ENCODE data around the gene LASP1.

Gene LASP1

DNA sequence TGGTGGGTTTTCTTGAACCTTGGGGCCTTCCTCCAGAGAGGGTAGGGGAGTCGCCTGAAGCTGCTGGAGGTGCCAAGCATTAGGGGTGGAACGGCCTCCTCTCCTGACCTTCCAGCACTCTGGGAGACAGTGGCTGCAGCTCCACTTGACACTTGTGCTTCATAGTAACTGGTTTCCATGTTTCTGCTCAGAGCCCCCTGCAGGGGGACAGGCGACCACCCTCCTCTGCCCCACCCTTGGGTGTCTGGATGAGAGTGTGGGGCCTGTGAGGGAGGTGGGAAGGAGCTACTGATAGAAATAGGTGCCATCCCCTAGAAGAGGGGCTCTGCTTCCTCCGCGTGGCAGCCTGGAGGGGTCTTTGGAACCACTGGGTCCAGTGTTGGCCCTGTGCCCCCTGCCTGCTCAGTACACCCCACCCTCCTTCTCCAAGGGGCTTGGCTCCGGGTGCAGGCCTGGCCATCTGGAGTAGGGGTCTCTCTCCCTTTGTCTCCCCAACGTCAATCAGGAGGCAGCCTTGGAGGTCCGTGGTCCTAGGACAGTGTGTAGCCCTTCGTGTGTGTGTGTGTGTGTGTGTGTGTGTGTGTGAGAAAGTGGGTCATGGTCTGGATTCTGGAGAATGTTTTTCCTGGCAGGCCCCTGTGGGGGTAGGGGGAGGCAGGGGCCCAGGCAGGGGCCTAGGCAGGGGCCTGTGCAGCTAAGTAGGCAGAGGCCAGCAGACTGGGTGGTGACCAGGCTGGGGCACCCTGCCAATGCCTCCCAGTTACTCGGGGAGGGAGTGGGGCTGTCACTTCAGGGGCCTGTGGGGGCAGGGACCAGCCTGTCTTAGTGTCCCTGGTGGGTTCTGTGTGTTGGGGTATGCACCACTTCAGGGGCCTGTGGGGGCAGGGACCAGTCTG is 4.9 kb downstream of the LASP1 start:
- no peak for ATAC-seq (ENCODE audit: low read depth)
- peaks cover 3% of the 10 kb centered on the region for H3K36me3 Mint-ChIP-seq
- DNase-seq (ENCODE audit: low spot score in 2 of 2), result no peak
- no peaks in the 10 kb centered on the region for H3K9me3 Mint-ChIP-seq
- H3K27me3 Mint-ChIP-seq, result no peaks in the 10 kb centered on the region
- H3K27ac Mint-ChIP-seq, result peak overlapping the region; percentile 81
- H3K4me1 Mint-ChIP-seq, result peaks cover 74% of the 10 kb centered on the region
- no peak overlapping the region for H3K4me3 Mint-ChIP-seq

DNA sequence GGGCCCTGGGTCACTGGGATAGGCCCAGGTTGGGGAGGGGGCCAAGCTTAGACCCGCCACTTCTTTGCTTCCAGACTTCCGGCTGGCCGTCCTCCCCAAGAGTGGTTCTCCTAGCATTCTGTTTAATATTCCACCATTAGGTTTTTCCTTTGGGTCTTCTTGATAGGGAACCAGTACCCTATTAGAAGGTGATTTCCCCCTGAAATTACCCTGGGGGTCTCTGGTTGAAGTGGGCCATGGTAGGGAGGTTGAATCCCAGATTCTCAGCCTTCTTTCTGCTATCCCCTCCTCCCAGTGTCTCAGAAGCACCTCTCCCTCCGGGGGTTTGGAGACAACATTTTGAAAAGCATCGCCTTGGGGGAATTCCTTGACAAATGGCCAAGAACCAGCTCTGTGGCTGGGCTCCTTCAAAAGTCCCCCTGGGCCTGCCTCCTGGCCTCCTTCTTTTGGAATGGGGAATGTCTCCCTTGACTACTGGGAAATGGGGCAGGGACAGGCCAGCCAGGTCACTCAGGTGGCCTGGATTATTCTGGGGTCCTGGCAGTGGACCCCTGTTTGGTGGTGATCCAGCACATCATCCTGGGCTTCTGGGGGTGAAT is 5.7 kb downstream of the LASP1 start:
- Mint-ChIP-seq H3K9me3 (no peaks in the 10 kb centered on the region), H3K27me3 (no peaks in the 10 kb centered on the region), H3K36me3 (peaks cover 3% of the 10 kb centered on the region), H3K4me1 (peaks cover 78% of the 10 kb centered on the region), H3K4me3 (no peak overlapping the region), H3K27ac (peak overlapping the region; percentile 81)
- no peak for ATAC-seq (ENCODE audit: low read depth)
- DNase-seq (ENCODE audit: low spot score in 2 of 2), result no peak

DNA sequence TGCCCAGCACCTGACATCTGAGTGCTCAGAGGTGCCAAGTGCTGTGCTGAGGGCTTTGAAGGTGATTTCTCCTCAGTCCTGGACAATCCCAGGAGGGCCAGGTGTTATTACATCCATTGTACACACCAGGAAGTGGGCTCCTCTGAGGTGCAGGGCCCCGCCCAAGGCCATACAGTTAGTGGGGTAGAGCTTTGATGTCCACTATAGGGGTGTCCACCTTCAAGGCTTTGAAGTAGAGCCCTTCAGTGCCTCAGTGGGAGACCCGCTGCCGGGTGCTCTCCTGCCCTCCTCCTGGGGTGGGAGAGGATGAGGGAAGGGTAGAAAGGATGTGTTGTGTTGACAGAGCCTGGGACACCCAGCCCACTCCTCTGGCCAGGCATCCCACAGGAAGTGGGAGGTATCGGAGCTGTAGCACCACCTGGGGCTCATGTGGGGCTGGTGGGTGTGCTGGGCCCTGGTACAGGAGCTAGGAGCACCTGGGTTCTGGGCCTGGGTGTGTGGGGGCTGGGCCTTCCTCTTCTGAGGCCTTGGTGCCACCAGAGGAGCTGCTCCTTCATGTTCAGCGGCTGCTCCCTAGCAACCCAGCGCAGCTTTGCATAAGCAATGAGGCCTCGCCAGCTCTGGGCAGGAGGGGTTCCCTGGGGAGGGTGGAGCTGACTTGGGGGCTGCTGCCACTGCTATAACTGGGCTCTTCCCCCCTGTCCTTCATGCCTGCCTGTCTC is 7.4 kb downstream of the LASP1 start:
- peaks cover 70% of the 10 kb centered on the region for H3K4me1 Mint-ChIP-seq
- H3K27ac Mint-ChIP-seq, result peak overlapping the region; percentile 79
- H3K4me3 Mint-ChIP-seq, result peak overlapping the region; percentile 41
- peaks cover 8% of the 10 kb centered on the region for H3K36me3 Mint-ChIP-seq
- no peaks in the 10 kb centered on the region for H3K9me3 Mint-ChIP-seq
- DNase-seq (ENCODE audit: low spot score in 2 of 2), result peak; percentile 46 to 47
- ATAC-seq (ENCODE audit: low read depth), result peak; percentile 97
- H3K27me3 Mint-ChIP-seq, result no peaks in the 10 kb centered on the region

DNA sequence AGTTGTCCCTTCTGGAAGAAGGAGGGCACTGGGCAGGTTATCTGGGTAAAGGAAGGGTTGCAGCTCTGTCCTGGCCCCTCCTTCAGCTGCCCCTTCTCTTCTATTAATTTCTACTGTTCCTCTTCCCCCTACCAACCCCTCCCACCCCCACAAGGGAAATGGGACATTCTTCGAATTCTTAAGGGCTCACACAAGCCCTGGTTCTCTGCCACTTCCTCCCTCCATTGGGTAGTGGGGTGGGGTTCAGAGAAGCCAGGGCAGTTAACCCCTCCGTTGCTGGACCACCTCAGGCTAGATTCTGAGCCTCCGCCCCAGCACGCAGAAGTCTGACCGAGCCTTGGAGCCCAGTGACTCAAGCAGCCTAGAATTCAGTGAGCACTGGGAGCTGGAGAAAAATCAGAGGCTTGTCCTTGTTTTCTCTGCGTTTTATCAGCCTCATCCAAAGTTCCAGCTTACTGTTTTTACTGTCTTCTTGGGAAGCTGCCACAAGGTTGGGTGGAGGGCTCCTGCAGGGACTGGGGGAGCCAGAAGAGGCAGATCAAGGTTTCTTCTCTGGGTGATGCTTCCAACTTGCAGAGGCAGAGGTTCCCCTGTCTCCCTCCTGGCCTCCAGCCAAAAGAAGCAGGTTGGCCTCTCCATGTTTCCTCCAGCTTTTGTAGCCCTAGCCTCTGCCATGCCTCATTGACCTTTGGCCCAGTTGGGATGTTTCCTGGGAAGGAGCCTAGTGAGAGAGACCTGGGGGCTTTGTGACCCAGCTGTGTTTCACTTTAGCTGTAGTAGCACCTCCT is 10.2 kb downstream of the LASP1 start:
- peak overlapping the region; percentile 19 for H3K4me3 Mint-ChIP-seq
- no peaks in the 10 kb centered on the region for H3K27me3 Mint-ChIP-seq
- H3K27ac Mint-ChIP-seq, result peak overlapping the region; percentile 13
- no peaks in the 10 kb centered on the region for H3K9me3 Mint-ChIP-seq
- peaks cover 13% of the 10 kb centered on the region for H3K36me3 Mint-ChIP-seq
- H3K4me1 Mint-ChIP-seq, result peaks cover 55% of the 10 kb centered on the region
- ATAC-seq (ENCODE audit: low read depth) (no peak), DNase-seq (ENCODE audit: low spot score in 2 of 2) (no peak)

GRCh38 chr17:38881600-38882191 is 11.8 kb downstream of the LASP1 start:
- Mint-ChIP-seq H3K9me3 (no peaks in the 10 kb centered on the region), H3K4me3 (no peak overlapping the region), H3K4me1 (peaks cover 58% of the 10 kb centered on the region), H3K27me3 (no peaks in the 10 kb centered on the region), H3K27ac (peak overlapping the region; percentile 36), H3K36me3 (peaks cover 23% of the 10 kb centered on the region)
- no peak for ATAC-seq (ENCODE audit: low read depth)
- DNase-seq (ENCODE audit: low spot score in 2 of 2), result no peak

DNA sequence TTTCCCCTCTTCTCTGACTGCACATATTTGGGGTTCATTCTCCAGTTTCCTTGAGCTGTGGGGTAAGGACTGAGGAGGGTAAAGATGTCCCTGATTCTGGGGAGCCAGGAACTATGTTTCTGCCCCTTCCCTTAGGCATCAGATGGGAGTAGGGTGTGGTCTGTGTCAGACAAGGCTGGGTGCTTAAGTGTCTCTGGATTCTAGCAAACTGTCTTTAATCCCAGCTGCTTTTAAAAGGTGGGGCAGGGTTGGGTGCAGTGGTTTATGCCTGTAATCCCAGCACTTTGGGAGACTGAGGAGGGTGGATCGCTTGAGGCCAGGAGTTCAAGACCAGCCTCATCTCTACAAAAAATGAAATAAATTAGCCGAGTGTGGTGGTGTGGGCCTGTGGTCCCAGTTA is 13.0 kb downstream of the LASP1 start:
- Mint-ChIP-seq H3K4me1 (peaks cover 46% of the 10 kb centered on the region), H3K27ac (peak overlapping the region; percentile 36), H3K4me3 (no peak overlapping the region), H3K9me3 (no peaks in the 10 kb centered on the region), H3K27me3 (no peaks in the 10 kb centered on the region), H3K36me3 (peaks cover 23% of the 10 kb centered on the region)
- DNase-seq (ENCODE audit: low spot score in 2 of 2), result no peak
- no peak for ATAC-seq (ENCODE audit: low read depth)

- Mint-ChIP-seq H3K27me3 (no peaks in the 10 kb centered on the region), H3K36me3 (peaks cover 23% of the 10 kb centered on the region), H3K4me1 (peaks cover 38% of the 10 kb centered on the region), H3K27ac (peak overlapping the region; percentile 36), H3K9me3 (no peaks in the 10 kb centered on the region), H3K4me3 (peak overlapping the region; percentile 52)
- no peak for DNase-seq (ENCODE audit: low spot score in 2 of 2)
- ATAC-seq (ENCODE audit: low read depth), result peak; percentile 56
Observed at GRCh38 chr17:38883592-38884526, 14.0 kb downstream of the LASP1 start.

DNA sequence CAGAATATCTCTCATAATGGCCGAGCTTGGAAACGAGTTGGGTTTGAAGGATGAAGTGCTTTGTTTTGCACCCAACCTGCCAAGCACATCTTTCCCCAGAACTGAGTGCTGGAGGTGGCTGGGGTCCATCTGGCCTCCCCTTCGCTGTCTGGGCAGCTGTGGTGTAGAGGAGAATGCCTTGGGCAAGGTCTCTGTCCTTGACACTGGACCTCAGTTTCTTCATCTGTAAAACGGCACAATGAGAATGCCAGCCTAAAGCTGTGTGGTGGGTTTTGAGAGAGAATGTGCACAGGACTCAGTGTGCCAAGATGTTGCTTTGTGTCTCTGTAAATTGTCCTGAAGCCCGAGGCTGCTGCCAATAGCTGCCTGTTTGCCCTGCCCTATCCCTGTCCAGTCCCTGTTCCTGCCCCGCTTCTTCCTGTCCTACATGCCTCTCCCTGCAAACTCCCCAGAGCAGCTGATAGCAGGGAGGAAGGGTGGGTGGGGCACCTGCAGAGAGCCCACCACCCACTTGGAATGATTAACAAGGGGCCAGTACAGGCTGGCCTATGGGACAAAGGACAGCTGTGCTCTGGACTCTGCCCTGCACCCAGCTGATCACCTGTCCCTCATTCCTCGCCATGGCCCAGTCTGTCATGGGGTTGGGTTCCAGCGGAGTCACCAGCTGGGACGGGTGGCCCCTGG is 15.3 kb downstream of the LASP1 start:
- Mint-ChIP-seq H3K9me3 (no peaks in the 10 kb centered on the region), H3K27ac (peak overlapping the region; percentile 51), H3K36me3 (peaks cover 25% of the 10 kb centered on the region), H3K4me3 (no peak overlapping the region), H3K4me1 (peaks cover 34% of the 10 kb centered on the region), H3K27me3 (no peaks in the 10 kb centered on the region)
- ATAC-seq (ENCODE audit: low read depth) (no peak), DNase-seq (ENCODE audit: low spot score in 2 of 2) (no peak)

DNA sequence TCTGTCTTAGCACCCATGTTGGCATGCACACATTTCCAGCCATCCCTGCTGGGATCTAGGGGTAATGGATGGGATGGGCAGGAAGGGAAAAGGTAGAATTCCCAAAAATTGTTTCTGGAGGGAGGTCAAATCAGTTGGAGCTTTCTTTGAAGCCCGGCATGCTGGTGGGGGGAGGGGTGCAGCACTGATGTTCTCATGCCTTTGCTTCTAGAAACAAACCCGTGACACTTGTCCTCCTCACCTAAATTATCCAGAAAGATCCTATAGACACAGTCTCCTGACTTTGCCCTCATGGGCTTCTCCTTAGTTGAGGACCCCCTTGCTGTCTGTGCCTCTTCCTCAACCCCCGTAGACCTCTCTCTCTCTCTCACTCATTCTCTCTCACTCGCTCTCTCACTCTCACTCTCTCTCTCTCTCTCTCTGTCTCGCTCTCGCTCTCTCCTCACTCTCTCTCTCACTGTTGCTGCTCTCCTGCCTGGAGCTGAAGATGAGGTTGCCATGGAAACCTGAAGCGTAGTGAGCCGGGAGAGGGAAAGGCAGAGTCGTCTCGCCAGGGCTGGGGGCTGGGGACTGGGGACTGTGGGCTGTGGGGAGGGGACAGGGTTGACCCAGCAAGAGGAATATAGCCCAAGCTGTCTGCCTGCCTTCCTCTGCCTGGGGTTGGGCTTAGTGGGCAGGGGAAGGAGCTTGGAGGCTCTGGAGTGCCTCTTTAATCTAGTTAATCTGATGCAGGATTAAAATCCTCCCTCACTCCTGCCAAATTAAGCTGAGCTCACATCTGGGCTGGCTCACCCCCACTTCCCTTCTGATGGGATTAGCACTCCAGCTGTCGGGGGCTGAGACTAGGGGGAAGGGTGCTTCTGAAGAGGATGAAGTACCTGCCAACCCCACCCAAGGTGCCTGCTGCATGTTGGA is 16.1 kb downstream of the LASP1 start:
- no peaks in the 10 kb centered on the region for H3K27me3 Mint-ChIP-seq
- H3K27ac Mint-ChIP-seq, result peak overlapping the region; percentile 51
- no peak for ATAC-seq (ENCODE audit: low read depth)
- H3K36me3 Mint-ChIP-seq, result peaks cover 26% of the 10 kb centered on the region
- no peaks in the 10 kb centered on the region for H3K9me3 Mint-ChIP-seq
- no peak for DNase-seq (ENCODE audit: low spot score in 2 of 2)
- peaks cover 36% of the 10 kb centered on the region for H3K4me1 Mint-ChIP-seq
- peak overlapping the region; percentile 43 for H3K4me3 Mint-ChIP-seq

- Mint-ChIP-seq H3K27me3 (no peaks in the 10 kb centered on the region), H3K4me1 (peaks cover 35% of the 10 kb centered on the region), H3K36me3 (peaks cover 23% of the 10 kb centered on the region), H3K27ac (no peak overlapping the region), H3K9me3 (no peaks in the 10 kb centered on the region), H3K4me3 (no peak overlapping the region)
- ATAC-seq (ENCODE audit: low read depth) (no peak), DNase-seq (ENCODE audit: low spot score in 2 of 2) (no peak)
Observed at GRCh38 chr17:38886643-38887010, 16.8 kb downstream of the LASP1 start.

DNA sequence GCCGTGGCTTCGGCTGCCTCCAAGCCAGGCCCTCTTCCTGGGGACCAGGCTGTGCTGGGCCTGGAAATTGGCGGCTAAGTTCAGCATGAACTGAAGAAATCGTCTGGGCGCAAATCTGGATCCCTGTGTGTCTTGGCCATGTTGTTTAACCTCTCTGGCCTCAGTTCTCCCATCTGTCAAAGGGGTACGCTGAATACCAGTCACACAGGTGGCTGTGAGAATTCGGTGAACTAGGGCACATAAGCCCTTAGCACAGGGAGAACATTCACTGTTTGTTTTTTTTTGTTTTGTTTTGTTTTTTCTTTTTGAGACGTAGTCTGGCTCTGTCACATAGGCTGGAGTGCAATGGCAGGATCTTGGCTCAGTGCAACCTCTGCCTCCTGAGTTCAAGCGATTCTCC is 19.0 kb downstream of the LASP1 start:
- Mint-ChIP-seq H3K36me3 (peaks cover 18% of the 10 kb centered on the region), H3K27ac (no peak overlapping the region), H3K4me1 (peaks cover 28% of the 10 kb centered on the region), H3K9me3 (no peaks in the 10 kb centered on the region), H3K4me3 (no peak overlapping the region), H3K27me3 (no peaks in the 10 kb centered on the region)
- DNase-seq (ENCODE audit: low spot score in 2 of 2) (no peak), ATAC-seq (ENCODE audit: low read depth) (no peak)
